ENCODE measurements around the gene NDUFB10.
"Not testable (repeated sequence)": the region's sequence is repeated elsewhere in the genome, so short reads cannot be mapped to it uniquely, and the experiment has no call there.

Gene NDUFB10

GRCh38 chr16:1950047-1950446 lies 9.3 kb upstream of the NDUFB10 start:
- no peak overlapping the region for H3K4me2 ChIP-seq (ENCODE audit: low read length, poor library complexity, severe bottlenecking)
- no peak overlapping the region for H2BK12ac ChIP-seq (ENCODE audit: low read length in 2 of 2)
- DNase-seq = no peak
- no peak overlapping the region for H3K9ac ChIP-seq (ENCODE audit: low read length)
- no peak overlapping the region for H2BK5ac ChIP-seq (ENCODE audit: low read depth, low read length, poor library complexity, severe bottlenecking)
- H3K79me1 ChIP-seq (replicated peaks; ENCODE audit: low read length, poor library complexity, severe bottlenecking) = no peaks in the 10 kb centered on the region
- H3K4me3 ChIP-seq (ENCODE audit: insufficient read depth in 1 of 2, low read depth in 1 of 2, low read length in 2 of 2) = no peak overlapping the region
- peaks cover 7% of the 10 kb centered on the region for H3K4me1 ChIP-seq (ENCODE audit: control insufficient read depth, insufficient read depth, low read depth, low read length)
- H3K27me3 ChIP-seq (ENCODE audit: control insufficient read depth in 1 of 2, insufficient read depth in 1 of 2, low read length in 2 of 2) = peaks cover 0 to 3% of the 10 kb centered on the region in 2 experiments
- no peak overlapping the region for H4K91ac ChIP-seq (ENCODE audit: low read length)
- no peak overlapping the region for H3K18ac ChIP-seq (ENCODE audit: low read depth in 1 of 2, low read length in 2 of 2)
- H3K36me3 ChIP-seq (ENCODE audit: control insufficient read depth in 1 of 2, insufficient read depth in 2 of 2, low read depth in 1 of 2, low read length in 2 of 2) = no peaks in the 10 kb centered on the region
- H3K9me3 ChIP-seq (ENCODE audit: control insufficient read depth, low read length) = no peaks in the 10 kb centered on the region
- H3K4ac ChIP-seq (ENCODE audit: low read depth in 1 of 2, low read length in 2 of 2) = no peak overlapping the region
- H2AK5ac ChIP-seq (ENCODE audit: low read length, severe bottlenecking) = no peak overlapping the region
- H3K23ac ChIP-seq (ENCODE audit: low read length in 2 of 2) = no peak overlapping the region
- WGBS = 87% methylated on average over 7 of the region's 7 CpGs
- H3K14ac ChIP-seq (ENCODE audit: low read length in 2 of 2) = no peak overlapping the region
- H3K27ac ChIP-seq (ENCODE audit: low read length, poor library complexity, severe bottlenecking) = no peak overlapping the region
- H2BK120ac ChIP-seq (ENCODE audit: low read depth, low read length) = no peak overlapping the region
- no peak overlapping the region for H2BK15ac ChIP-seq (ENCODE audit: low read depth, poor library complexity, severe bottlenecking)
- no peak overlapping the region for H4K8ac ChIP-seq (ENCODE audit: low read length)
- H2AFZ ChIP-seq (ENCODE audit: low read depth, low read length) = peak overlapping the region; percentile 36

- Histone ChIP-seq H3K4me2 (ENCODE audit: low read length, poor library complexity, severe bottlenecking) (no peak overlapping the region), H3K23ac (ENCODE audit: low read length in 2 of 2) (no peak overlapping the region), H4K91ac (ENCODE audit: low read length) (no peak overlapping the region), H2AK5ac (ENCODE audit: low read length, severe bottlenecking) (no peak overlapping the region), H3K4ac (ENCODE audit: low read depth in 1 of 2, low read length in 2 of 2) (no peak overlapping the region), H3K36me3 (ENCODE audit: control insufficient read depth in 1 of 2, insufficient read depth in 2 of 2, low read depth in 1 of 2, low read length in 2 of 2) (no peaks in the 10 kb centered on the region), H3K27ac (ENCODE audit: low read length, poor library complexity, severe bottlenecking) (no peak overlapping the region), H3K79me1 (replicated peaks; ENCODE audit: low read length, poor library complexity, severe bottlenecking) (no peaks in the 10 kb centered on the region), H3K18ac (ENCODE audit: low read depth in 1 of 2, low read length in 2 of 2) (no peak overlapping the region), H3K27me3 (ENCODE audit: control insufficient read depth in 1 of 2, insufficient read depth in 1 of 2, low read length in 2 of 2) (peaks cover 0 to 3% of the 10 kb centered on the region in 2 experiments), H3K9me3 (ENCODE audit: control insufficient read depth, low read length) (no peaks in the 10 kb centered on the region), H4K8ac (ENCODE audit: low read length) (no peak overlapping the region), H2BK120ac (ENCODE audit: low read depth, low read length) (no peak overlapping the region), H2AFZ (ENCODE audit: low read depth, low read length) (peak overlapping the region; percentile 36), H2BK12ac (ENCODE audit: low read length in 2 of 2) (no peak overlapping the region), H3K14ac (ENCODE audit: low read length in 2 of 2) (no peak overlapping the region), H3K9ac (ENCODE audit: low read length) (no peak overlapping the region), H3K4me3 (ENCODE audit: insufficient read depth in 1 of 2, low read depth in 1 of 2, low read length in 2 of 2) (no peak overlapping the region), H3K4me1 (ENCODE audit: control insufficient read depth, insufficient read depth, low read depth, low read length) (peaks cover 7% of the 10 kb centered on the region), H2BK15ac (ENCODE audit: low read depth, poor library complexity, severe bottlenecking) (no peak overlapping the region), H2BK5ac (ENCODE audit: low read depth, low read length, poor library complexity, severe bottlenecking) (no peak overlapping the region)
- DNase-seq = no peak
- WGBS = 88% methylated on average over 19 of the region's 19 CpGs
Observed at GRCh38 chr16:1950559-1950958, 8.8 kb upstream of the NDUFB10 start.

GRCh38 chr16:1953734-1954133 lies 5.6 kb upstream of the NDUFB10 start:
- Histone ChIP-seq H2BK15ac (ENCODE audit: low read depth, poor library complexity, severe bottlenecking) (no peak overlapping the region), H3K9me3 (ENCODE audit: control insufficient read depth, low read length) (no peaks in the 10 kb centered on the region), H2BK12ac (ENCODE audit: low read length in 2 of 2) (no peak overlapping the region), H3K18ac (ENCODE audit: low read depth in 1 of 2, low read length in 2 of 2) (no peak overlapping the region), H3K36me3 (ENCODE audit: control insufficient read depth in 1 of 2, insufficient read depth in 2 of 2, low read depth in 1 of 2, low read length in 2 of 2) (no peaks in the 10 kb centered on the region), H3K23ac (ENCODE audit: low read length in 2 of 2) (no peak overlapping the region), H3K27me3 (ENCODE audit: control insufficient read depth in 1 of 2, insufficient read depth in 1 of 2, low read length in 2 of 2) (peaks cover 0 to 6% of the 10 kb centered on the region in 2 experiments), H3K27ac (ENCODE audit: low read length, poor library complexity, severe bottlenecking) (no peak overlapping the region), H2BK120ac (ENCODE audit: low read depth, low read length) (no peak overlapping the region), H3K4me1 (ENCODE audit: control insufficient read depth, insufficient read depth, low read depth, low read length) (peaks cover 10% of the 10 kb centered on the region), H3K9ac (ENCODE audit: low read length) (no peak overlapping the region), H2AFZ (ENCODE audit: low read depth, low read length) (no peak overlapping the region), H3K4me3 (ENCODE audit: insufficient read depth in 1 of 2, low read depth in 1 of 2, low read length in 2 of 2) (no peak overlapping the region), H3K4me2 (ENCODE audit: low read length, poor library complexity, severe bottlenecking) (no peak overlapping the region), H3K4ac (ENCODE audit: low read depth in 1 of 2, low read length in 2 of 2) (no peak overlapping the region), H4K91ac (ENCODE audit: low read length) (no peak overlapping the region), H4K8ac (ENCODE audit: low read length) (no peak overlapping the region), H3K14ac (ENCODE audit: low read length in 2 of 2) (peak overlapping the region in 1 of 2 experiments; percentile 3), H2AK5ac (ENCODE audit: low read length, severe bottlenecking) (no peak overlapping the region), H3K79me1 (replicated peaks; ENCODE audit: low read length, poor library complexity, severe bottlenecking) (no peaks in the 10 kb centered on the region), H2BK5ac (ENCODE audit: low read depth, low read length, poor library complexity, severe bottlenecking) (no peak overlapping the region)
- DNase-seq = no peak
- 93% methylated on average over 22 of the region's 22 CpGs for WGBS

- not testable (repeated sequence) for H3K9me3 ChIP-seq (ENCODE audit: control insufficient read depth, low read length); DNase-seq; H2AFZ ChIP-seq (ENCODE audit: low read depth, low read length); H3K79me1 ChIP-seq (replicated peaks; ENCODE audit: low read length, poor library complexity, severe bottlenecking); H4K8ac ChIP-seq (ENCODE audit: low read length); H3K27ac ChIP-seq (ENCODE audit: low read length, poor library complexity, severe bottlenecking); H4K91ac ChIP-seq (ENCODE audit: low read length); H2AK5ac ChIP-seq (ENCODE audit: low read length, severe bottlenecking); H3K4ac ChIP-seq (ENCODE audit: low read depth in 1 of 2, low read length in 2 of 2); H3K27me3 ChIP-seq (ENCODE audit: control insufficient read depth in 1 of 2, insufficient read depth in 1 of 2, low read length in 2 of 2); H2BK15ac ChIP-seq (ENCODE audit: low read depth, poor library complexity, severe bottlenecking); H3K9ac ChIP-seq (ENCODE audit: low read length); H3K14ac ChIP-seq (ENCODE audit: low read length in 2 of 2); H3K4me2 ChIP-seq (ENCODE audit: low read length, poor library complexity, severe bottlenecking); H2BK5ac ChIP-seq (ENCODE audit: low read depth, low read length, poor library complexity, severe bottlenecking); H3K4me3 ChIP-seq (ENCODE audit: insufficient read depth in 1 of 2, low read depth in 1 of 2, low read length in 2 of 2); H3K18ac ChIP-seq (ENCODE audit: low read depth in 1 of 2, low read length in 2 of 2); H2BK12ac ChIP-seq (ENCODE audit: low read length in 2 of 2); H2BK120ac ChIP-seq (ENCODE audit: low read depth, low read length); H3K23ac ChIP-seq (ENCODE audit: low read length in 2 of 2)
- Histone ChIP-seq H3K4me1 (ENCODE audit: control insufficient read depth, insufficient read depth, low read depth, low read length) (peaks cover 25% of the 10 kb centered on the region), H3K36me3 (ENCODE audit: control insufficient read depth in 1 of 2, insufficient read depth in 2 of 2, low read depth in 1 of 2, low read length in 2 of 2) (peaks cover 16 to 19% of the 10 kb centered on the region in 2 experiments)
- WGBS = 94% methylated on average over 19 of the region's 22 CpGs
Observed at GRCh38 chr16:1957434-1958142, 1.8 kb upstream of the NDUFB10 start.
